SU-DHL-6 (cell line): Measurements from ENCODE around the gene EFNB2.

Experiments used
- H2AFZ ChIP-seq: fragments of 200-600 bp; sonication (generic); 2 replicates; pipeline ENCODE4 v1.6.1; 2014; ENCODE audit warnings: low read depth, mild to moderate bottlenecking, moderate library complexity, mixed read lengths, antibody characterized with exemption, low read length; ENCODE audit not compliant: severe bottlenecking
- H3F3A ChIP-seq: fragments of 200-600 bp; shearing (Covaris generic); 2 replicates; pipeline ENCODE4 v1.6.0; 2016; ENCODE audit warnings: antibody characterized with exemption, mild to moderate bottlenecking; ENCODE audit not compliant: insufficient read depth
- H3K27ac ChIP-seq: fragments of 200-600 bp; sonication (generic); 2 replicates; pipeline ENCODE4 v1.5.1; 2016; ENCODE audit warnings: low read depth, mild to moderate bottlenecking, low read length, moderate library complexity, mixed read lengths
- H3K27me3 ChIP-seq: fragments of 200-600 bp; sonication (generic), shearing (Covaris generic); 2 replicates; pipeline ENCODE4 v1.6.0; 2014; ENCODE audit warnings: mild to moderate bottlenecking, low read length
- H3K36me3 ChIP-seq: fragments of 200-600 bp; sonication (generic); 2 replicates; pipeline ENCODE4 v1.6.1; 2014; ENCODE audit warnings: mild to moderate bottlenecking, low read length, mixed read lengths
- H3K4me2 ChIP-seq: fragments of 300-600, 200-600 bp; shearing (Covaris generic), sonication (generic); 2 replicates; pipeline ENCODE4 v1.6.0; 2014; ENCODE audit warnings: low read length, low read depth, mild to moderate bottlenecking; ENCODE audit not compliant: poor library complexity, severe bottlenecking
- H3K4me3 ChIP-seq: fragments of 200-600 bp; sonication (generic); 2 replicates; pipeline ENCODE4 v1.5.1; 2014; ENCODE audit warnings: antibody characterized with exemption, low read length, mild to moderate bottlenecking, mixed read lengths; ENCODE audit not compliant: insufficient read depth, poor library complexity, severe bottlenecking
- H3K79me2 ChIP-seq: fragments of 200-600 bp; sonication (generic); 2 replicates; pipeline ENCODE4 v1.6.1; 2014; ENCODE audit warnings: mild to moderate bottlenecking, low read length, moderate library complexity; ENCODE audit not compliant: insufficient read depth
- H3K9ac ChIP-seq: fragments of 200-600 bp; sonication (generic); 2 replicates; pipeline ENCODE4 v1.7.0; 2014; ENCODE audit warnings: mild to moderate bottlenecking, low read length
- H3K9me2 ChIP-seq: fragments of 200-600 bp; sonication (generic); replicated peaks from 2 replicates; pipeline ENCODE4 v1.6.1; 2014; ENCODE audit warnings: low read length; ENCODE audit not compliant: insufficient read depth
- H3K9me3 ChIP-seq: fragments of 200-600 bp; sonication (generic); 2 replicates; pipeline ENCODE4 v1.6.1; 2014; ENCODE audit warnings: low read length, mixed read lengths; ENCODE audit not compliant: insufficient read depth
- H4K20me1 ChIP-seq: fragments of 200-600 bp; sonication (generic); 2 replicates; pipeline ENCODE4 v1.6.1; 2014; ENCODE audit warnings: low read depth, mild to moderate bottlenecking, antibody characterized with exemption, low read length, moderate library complexity, mixed read lengths
- EZH2phosphoT487 ChIP-seq: fragments of 200-600 bp; sonication (generic), shearing (Covaris generic); conservative IDR thresholded peaks from 2 replicates; pipeline ENCODE4 v1.6.1; 2018; ENCODE audit warnings: mild to moderate bottlenecking, antibody characterized with exemption, low read length, moderate library complexity, mixed read lengths
- TF ChIP-seq, protein P1 (sequence below): fragments of 200-600 bp; sonication (generic); IDR thresholded peaks from one replicate; pipeline ENCODE4 v1.5.1; 2017; ENCODE audit warnings: antibody characterized with exemption, mild to moderate bottlenecking, low read length, moderate library complexity; ENCODE audit not compliant: insufficient read depth, poor library complexity, severe bottlenecking

The EFNB2 gene

DNA sequence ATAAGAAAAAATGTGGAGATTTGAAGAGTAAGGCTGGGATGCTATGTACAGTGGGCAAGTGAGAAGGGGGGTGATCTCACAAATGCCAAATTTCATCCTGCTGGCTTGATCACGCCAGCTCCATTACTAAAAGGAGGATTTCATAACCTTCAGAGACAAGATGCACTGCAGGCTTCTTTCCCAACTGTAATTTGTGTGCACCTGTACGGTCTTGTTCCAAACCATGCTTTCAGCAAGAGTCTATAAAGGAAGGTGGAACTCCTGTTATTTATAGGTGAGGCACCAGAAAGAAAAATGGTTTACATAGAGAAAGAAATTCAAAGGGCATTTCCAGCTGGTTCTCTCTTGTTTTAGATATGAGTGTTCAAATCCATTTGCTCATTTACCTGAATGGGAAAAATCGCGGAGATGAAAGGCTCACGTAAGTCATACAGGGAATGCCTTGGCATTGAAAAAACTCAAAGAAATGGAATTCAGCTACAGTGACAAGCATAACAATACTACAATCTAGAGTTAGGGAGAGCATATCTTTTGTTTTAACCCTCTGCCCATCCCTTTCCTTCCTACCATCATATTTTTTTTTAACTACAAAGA lies 13.3 kb downstream of the EFNB2 start:
- TF ChIP-seq, protein P1, sequence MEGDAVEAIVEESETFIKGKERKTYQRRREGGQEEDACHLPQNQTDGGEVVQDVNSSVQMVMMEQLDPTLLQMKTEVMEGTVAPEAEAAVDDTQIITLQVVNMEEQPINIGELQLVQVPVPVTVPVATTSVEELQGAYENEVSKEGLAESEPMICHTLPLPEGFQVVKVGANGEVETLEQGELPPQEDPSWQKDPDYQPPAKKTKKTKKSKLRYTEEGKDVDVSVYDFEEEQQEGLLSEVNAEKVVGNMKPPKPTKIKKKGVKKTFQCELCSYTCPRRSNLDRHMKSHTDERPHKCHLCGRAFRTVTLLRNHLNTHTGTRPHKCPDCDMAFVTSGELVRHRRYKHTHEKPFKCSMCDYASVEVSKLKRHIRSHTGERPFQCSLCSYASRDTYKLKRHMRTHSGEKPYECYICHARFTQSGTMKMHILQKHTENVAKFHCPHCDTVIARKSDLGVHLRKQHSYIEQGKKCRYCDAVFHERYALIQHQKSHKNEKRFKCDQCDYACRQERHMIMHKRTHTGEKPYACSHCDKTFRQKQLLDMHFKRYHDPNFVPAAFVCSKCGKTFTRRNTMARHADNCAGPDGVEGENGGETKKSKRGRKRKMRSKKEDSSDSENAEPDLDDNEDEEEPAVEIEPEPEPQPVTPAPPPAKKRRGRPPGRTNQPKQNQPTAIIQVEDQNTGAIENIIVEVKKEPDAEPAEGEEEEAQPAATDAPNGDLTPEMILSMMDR: no peak
- no peak for TF ChIP-seq EZH2phosphoT487
- H4K20me1 ChIP-seq: no peaks in the 10 kb centered on the region
- H3K27ac ChIP-seq: no peak overlapping the region
- H3K4me2 ChIP-seq: no peak overlapping the region
- no peaks in the 10 kb centered on the region for H3K27me3 ChIP-seq
- no peaks in the 10 kb centered on the region for H3K79me2 ChIP-seq
- no peaks in the 10 kb centered on the region for H3K9me2 ChIP-seq
- no peaks in the 10 kb centered on the region for H3F3A ChIP-seq
- H3K4me3 ChIP-seq: no peak overlapping the region
- no peaks in the 10 kb centered on the region for H3K9me3 ChIP-seq
- no peak overlapping the region for H3K9ac ChIP-seq
- no peaks in the 10 kb centered on the region for H3K36me3 ChIP-seq
- H2AFZ ChIP-seq: no peak overlapping the region

DNA sequence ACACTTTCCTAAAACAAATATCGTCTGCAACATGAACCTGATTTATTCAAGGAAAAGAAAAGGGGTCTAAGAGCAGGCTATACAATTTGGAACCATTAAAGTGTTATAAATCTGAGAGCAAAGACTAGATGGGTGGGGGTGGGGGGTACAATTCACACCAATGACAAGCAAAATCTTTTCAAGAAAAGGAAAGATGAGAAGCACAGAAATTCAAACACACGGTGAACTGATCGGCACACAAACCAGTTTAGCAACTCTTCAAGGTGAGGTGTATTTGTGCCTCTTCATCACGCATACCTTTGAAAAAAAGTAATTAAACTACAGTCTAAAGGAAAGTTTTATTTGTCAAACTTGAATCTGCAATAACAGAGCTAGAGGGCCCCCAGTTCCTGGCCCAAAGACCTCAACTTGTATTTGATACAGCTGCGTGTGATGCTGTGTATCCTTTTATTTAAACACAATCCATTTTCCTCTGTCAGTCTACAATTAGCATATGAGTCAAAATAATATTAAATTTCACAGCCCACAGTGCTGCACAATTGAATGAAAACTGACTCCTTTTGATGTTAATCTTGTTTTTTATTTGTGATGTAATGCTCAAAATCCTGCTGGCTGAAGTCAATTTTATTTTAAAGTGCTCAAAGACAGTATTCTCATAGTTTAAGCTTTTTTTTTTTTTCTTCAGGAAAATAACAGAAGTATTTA lies 14.2 kb downstream of the EFNB2 start:
- no peaks in the 10 kb centered on the region for H3F3A ChIP-seq
- no peak overlapping the region for H3K9ac ChIP-seq
- no peaks in the 10 kb centered on the region for H3K9me2 ChIP-seq
- no peak overlapping the region for H2AFZ ChIP-seq
- H3K27me3 ChIP-seq: no peaks in the 10 kb centered on the region
- no peaks in the 10 kb centered on the region for H4K20me1 ChIP-seq
- no peaks in the 10 kb centered on the region for H3K36me3 ChIP-seq
- H3K9me3 ChIP-seq: no peaks in the 10 kb centered on the region
- no peak overlapping the region for H3K4me2 ChIP-seq
- no peak overlapping the region for H3K27ac ChIP-seq
- no peak overlapping the region for H3K4me3 ChIP-seq
- TF ChIP-seq, protein P1: no peak
- no peak for TF ChIP-seq EZH2phosphoT487
- no peaks in the 10 kb centered on the region for H3K79me2 ChIP-seq

DNA sequence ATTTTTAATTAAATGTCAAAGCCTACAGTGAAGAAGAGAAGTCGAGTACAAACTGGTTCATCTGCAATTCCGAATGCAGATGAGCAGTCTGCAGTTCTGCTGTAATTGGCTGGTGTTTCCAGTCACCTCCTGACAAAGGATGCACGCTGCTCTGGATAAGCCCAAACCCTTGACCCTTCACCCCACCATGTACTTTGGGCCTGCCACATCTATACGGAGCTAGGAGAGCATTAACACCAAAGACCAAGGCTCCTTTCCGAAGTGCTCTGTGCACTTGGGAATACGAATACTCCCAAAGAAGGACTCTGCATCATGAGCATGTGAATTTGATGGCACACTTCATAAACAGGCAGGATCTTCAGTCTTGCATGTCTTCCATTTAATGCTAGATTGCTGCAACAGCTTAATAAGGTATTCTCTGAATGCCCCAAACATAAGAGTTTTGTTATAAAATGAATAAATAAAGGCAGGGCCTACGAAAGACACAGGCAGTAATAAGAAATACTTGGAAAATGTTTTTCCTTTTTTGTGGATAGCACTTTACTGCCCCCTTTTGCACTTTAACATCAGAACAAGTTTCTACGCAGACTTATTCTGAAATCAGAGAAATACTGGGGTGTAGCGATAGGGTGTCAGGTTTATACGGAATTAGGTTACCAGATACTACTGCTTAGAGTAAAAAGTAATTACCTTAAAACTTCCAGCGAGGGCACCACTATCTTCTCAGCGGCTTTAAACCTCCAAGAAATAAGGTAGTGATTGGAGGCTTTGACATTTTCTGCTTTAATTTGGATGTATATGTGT lies 15.0 kb downstream of the EFNB2 start:
- Histone ChIP-seq H4K20me1 (no peaks in the 10 kb centered on the region), H3K36me3 (no peaks in the 10 kb centered on the region), H3K9ac (no peak overlapping the region), H3K79me2 (no peaks in the 10 kb centered on the region), H3K9me3 (no peaks in the 10 kb centered on the region), H3K27ac (no peak overlapping the region), H3K27me3 (no peaks in the 10 kb centered on the region), H2AFZ (no peak overlapping the region), H3K9me2 (no peaks in the 10 kb centered on the region), H3K4me3 (no peak overlapping the region), H3F3A (no peaks in the 10 kb centered on the region), H3K4me2 (no peak overlapping the region)
- TF ChIP-seq EZH2phosphoT487: no peak
- TF ChIP-seq, protein P1: no peak
